ENCODE results near the gene MEI1. TPM values are rescaled to one million over a fixed set of nuclear protein-coding genes. Genes with fewer than 3 reads are reported as not detected.
"Not testable (repeated sequence)": the region's sequence is repeated elsewhere in the genome, so short reads cannot be mapped to it uniquely, and the experiment has no call there.

Gene MEI1
- total and polyA plus RNA-seq, 2 experiments from 2014 or later: 1.1 to 5.6 TPM

GRCh38 chr22:41683616-41684015, 15.7 kb upstream of the MEI1 start:
- Histone ChIP-seq H3K9me3 (ENCODE audit: low read depth) (no peaks in the 10 kb centered on the region), H3K27ac (no peak overlapping the region), H3K36me3 (peaks cover 10% of the 10 kb centered on the region), H3K27me3 (no peaks in the 10 kb centered on the region), H3K4me3 (no peak overlapping the region), H3K4me1 (ENCODE audit: low read depth) (no peaks in the 10 kb centered on the region)
- DNase-seq (ENCODE audit: low read depth in 1 of 2, low spot score in 1 of 2): no peak
- TF ChIP-seq, protein P1, sequence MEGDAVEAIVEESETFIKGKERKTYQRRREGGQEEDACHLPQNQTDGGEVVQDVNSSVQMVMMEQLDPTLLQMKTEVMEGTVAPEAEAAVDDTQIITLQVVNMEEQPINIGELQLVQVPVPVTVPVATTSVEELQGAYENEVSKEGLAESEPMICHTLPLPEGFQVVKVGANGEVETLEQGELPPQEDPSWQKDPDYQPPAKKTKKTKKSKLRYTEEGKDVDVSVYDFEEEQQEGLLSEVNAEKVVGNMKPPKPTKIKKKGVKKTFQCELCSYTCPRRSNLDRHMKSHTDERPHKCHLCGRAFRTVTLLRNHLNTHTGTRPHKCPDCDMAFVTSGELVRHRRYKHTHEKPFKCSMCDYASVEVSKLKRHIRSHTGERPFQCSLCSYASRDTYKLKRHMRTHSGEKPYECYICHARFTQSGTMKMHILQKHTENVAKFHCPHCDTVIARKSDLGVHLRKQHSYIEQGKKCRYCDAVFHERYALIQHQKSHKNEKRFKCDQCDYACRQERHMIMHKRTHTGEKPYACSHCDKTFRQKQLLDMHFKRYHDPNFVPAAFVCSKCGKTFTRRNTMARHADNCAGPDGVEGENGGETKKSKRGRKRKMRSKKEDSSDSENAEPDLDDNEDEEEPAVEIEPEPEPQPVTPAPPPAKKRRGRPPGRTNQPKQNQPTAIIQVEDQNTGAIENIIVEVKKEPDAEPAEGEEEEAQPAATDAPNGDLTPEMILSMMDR (IDR thresholded peaks at IDR 0.05; ENCODE audit: low read depth, low read length): no peak

DNA sequence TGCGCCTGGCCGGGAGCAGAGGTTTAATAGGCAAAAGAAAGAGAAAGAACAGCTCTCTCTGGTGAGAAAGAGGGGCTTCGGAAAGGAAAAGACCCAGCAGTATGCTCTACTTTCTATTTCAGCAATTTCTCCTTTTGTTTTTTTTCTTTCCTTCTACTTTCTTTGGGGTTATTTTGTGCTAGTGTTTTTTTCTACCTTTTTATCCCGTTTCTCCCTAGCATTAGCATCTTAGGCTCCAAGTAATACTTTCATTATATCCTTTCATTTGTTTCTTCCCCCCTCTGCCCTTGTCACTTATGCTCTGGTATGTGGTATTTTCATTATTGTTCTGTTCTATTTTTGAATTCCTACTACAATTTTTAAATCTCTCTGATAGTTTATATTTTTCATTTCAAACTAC, 15.1 kb upstream of the MEI1 start:
- Histone ChIP-seq H3K4me1 (ENCODE audit: low read depth) (no peaks in the 10 kb centered on the region), H3K27ac (no peak overlapping the region)
- TF ChIP-seq, protein P1 (IDR thresholded peaks at IDR 0.05; ENCODE audit: low read depth, low read length): no peak

DNA sequence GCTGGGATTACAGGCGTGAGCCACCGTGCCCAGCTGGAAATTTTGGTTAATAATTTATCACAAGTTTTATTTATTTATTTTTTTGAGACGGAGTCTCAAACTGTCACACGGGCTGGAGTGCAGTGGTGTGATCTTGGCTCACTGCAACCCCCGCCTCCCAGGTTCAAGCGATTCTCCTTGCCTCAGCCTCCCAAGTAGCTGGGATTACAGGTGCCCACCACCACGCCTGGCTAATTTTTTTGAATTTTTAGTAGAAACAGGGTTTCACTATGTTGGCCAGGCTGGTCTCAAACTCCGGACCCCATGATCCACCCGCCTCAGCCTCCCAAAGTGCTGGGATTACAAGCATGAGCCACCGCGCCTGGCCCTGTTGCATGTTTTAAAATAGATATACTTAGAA, 12.4 kb upstream of the MEI1 start:
- H3K9me3 ChIP-seq (ENCODE audit: low read depth); H3K36me3 ChIP-seq; H3K4me1 ChIP-seq (ENCODE audit: low read depth); H3K4me3 ChIP-seq; H3K27ac ChIP-seq; DNase-seq (ENCODE audit: low read depth in 1 of 2, low spot score in 1 of 2); H3K27me3 ChIP-seq: not testable (repeated sequence)

More for the DNA sequence above, 15.1 kb upstream of the MEI1 start:
- H3K36me3 ChIP-seq: peaks cover 6% of the 10 kb centered on the region
- no peaks in the 10 kb centered on the region for H3K27me3 ChIP-seq
- no peak for DNase-seq (ENCODE audit: low read depth in 1 of 2, low spot score in 1 of 2)
- H3K9me3 ChIP-seq (ENCODE audit: low read depth): no peaks in the 10 kb centered on the region
- H3K4me3 ChIP-seq: no peak overlapping the region

DNA sequence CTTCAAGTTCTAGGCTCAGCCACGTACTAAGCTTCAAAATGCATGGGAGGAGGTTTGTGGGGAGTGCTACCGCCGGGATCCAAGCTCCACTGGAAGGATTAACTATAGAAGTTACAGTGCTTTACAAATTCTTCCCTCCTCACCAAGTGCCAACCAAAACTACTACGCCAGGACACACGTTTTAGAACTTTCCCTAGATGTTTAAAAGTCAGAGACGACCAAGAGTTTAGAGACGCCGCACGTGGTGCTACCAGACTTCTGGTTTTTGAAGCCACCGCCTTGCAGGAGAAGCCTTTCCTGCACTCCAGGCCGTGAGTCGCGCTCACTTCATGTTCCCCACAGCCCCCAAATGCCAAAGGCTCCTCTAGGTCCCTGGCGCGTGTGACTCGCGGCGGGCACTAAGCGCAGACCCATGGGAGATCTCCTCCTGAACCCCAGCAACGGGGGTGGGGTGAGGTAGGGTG, 11.4 kb upstream of the MEI1 start:
- DNase-seq (ENCODE audit: low read depth in 1 of 2, low spot score in 1 of 2): peak; percentile 36 to 62
- Histone ChIP-seq H3K9me3 (ENCODE audit: low read depth) (no peaks in the 10 kb centered on the region), H3K4me1 (ENCODE audit: low read depth) (no peaks in the 10 kb centered on the region), H3K27ac (peak overlapping the region; percentile 86), H3K36me3 (no peaks in the 10 kb centered on the region), H3K27me3 (no peaks in the 10 kb centered on the region), H3K4me3 (peak overlapping the region; percentile 83)
- TF ChIP-seq, protein P1 (IDR thresholded peaks at IDR 0.05; ENCODE audit: low read depth, low read length): no peak

GRCh38 chr22:41688365-41689211, 10.7 kb upstream of the MEI1 start, which contains the start of gene SNU13:
TSS of gene SNU13 (minus strand) at chr22:41688867. CDS start at chr22:41688796, 71 bp downstream.
- TF ChIP-seq, protein P1 (IDR thresholded peaks at IDR 0.05; ENCODE audit: low read depth, low read length): no peak
- Histone ChIP-seq H3K27me3 (no peaks in the 10 kb centered on the region), H3K4me3 (peak within 1 kb of the TSS; percentile 83), H3K27ac (peak within 1 kb of the TSS; percentile 86), H3K9me3 (ENCODE audit: low read depth) (no peaks in the 10 kb centered on the region), H3K4me1 (ENCODE audit: low read depth) (no peaks in the 10 kb centered on the region), H3K36me3 (no peaks in the 10 kb centered on the region)
- peak; percentile 94 to 95 for DNase-seq (ENCODE audit: low read depth in 1 of 2, low spot score in 1 of 2)

DNA sequence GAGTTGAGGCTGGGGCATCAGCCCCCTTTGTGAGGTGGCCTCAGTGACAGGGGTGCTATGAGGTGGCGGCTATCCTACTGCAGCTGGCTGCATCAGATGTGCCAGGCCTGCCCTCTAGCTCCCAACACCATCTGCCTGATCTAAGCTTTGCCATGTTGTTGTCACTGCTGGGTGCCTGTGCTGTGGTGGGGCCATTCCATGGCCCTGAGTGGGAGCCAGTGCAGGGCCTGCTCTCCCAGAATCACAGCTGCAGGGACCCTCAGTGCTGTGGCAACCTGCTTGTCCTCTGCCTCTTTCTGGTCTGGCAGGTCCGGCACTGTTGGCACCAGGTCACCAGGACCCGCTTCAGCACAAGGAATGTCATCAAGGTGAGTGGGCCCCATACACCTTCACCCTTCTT, 8.8 kb upstream of the MEI1 start:
- Histone ChIP-seq H3K4me1 (ENCODE audit: low read depth) (no peaks in the 10 kb centered on the region), H3K27me3 (no peaks in the 10 kb centered on the region), H3K36me3 (no peaks in the 10 kb centered on the region), H3K4me3 (no peak overlapping the region), H3K9me3 (ENCODE audit: low read depth) (no peaks in the 10 kb centered on the region), H3K27ac (no peak overlapping the region)
- TF ChIP-seq, protein P1 (IDR thresholded peaks at IDR 0.05; ENCODE audit: low read depth, low read length): no peak
- DNase-seq (ENCODE audit: low read depth in 1 of 2, low spot score in 1 of 2): no peak
